Peyer's patch (tissue), 4 donors: ENCODE measurements around the gene ARFGAP1.

ENCODE experiments used
- POLR2A ChIP-seq, 2 donors: fragments of 450-650 bp; IDR thresholded peaks; one replicate each; pipeline ENCODE4 v1.5.1; 2017; ENCODE audit warnings: antibody characterized with exemption in 2 of 2, mild to moderate bottlenecking in 2 of 2, moderate library complexity in 2 of 2
- TF ChIP-seq, protein P1 (sequence below), 6 experiments: fragments of 450-650 bp in 4 of 6; fragments of 200-600 bp in 2 of 6; sonication (generic) in 1 of 6; IDR thresholded peaks; one replicate each; pipeline ENCODE4 v1.5.1; 2017 to 2019; ENCODE audit warnings: antibody characterized with exemption in 6 of 6, mild to moderate bottlenecking in 3 of 6, moderate library complexity in 1 of 6

DNA sequence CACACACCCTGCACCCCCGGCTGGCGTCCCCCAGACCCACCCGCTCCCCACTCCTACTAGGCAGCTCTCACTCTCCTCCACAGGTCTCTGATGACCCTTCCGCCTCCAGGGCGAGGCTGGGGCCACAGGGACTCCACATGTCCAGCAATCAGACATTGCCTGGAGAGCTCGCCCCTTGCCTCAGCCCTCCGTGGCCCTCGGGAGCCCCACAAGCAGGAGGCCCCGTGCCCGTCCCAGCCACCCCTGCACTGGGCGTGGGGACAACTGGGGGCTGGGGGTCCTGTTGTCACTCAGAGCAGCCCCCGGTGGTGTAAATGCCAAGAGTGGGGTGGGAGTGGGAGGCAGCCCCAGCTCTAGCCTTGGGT, 21.9 kb downstream of the ARFGAP1 start:
- TF ChIP-seq, protein P1, sequence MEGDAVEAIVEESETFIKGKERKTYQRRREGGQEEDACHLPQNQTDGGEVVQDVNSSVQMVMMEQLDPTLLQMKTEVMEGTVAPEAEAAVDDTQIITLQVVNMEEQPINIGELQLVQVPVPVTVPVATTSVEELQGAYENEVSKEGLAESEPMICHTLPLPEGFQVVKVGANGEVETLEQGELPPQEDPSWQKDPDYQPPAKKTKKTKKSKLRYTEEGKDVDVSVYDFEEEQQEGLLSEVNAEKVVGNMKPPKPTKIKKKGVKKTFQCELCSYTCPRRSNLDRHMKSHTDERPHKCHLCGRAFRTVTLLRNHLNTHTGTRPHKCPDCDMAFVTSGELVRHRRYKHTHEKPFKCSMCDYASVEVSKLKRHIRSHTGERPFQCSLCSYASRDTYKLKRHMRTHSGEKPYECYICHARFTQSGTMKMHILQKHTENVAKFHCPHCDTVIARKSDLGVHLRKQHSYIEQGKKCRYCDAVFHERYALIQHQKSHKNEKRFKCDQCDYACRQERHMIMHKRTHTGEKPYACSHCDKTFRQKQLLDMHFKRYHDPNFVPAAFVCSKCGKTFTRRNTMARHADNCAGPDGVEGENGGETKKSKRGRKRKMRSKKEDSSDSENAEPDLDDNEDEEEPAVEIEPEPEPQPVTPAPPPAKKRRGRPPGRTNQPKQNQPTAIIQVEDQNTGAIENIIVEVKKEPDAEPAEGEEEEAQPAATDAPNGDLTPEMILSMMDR (IDR thresholded peaks at IDR 0.05): no peak
- TF ChIP-seq POLR2A (IDR thresholded peaks at IDR 0.05): no peak
